HUDEP-2 (cell line): ENCODE measurements around the gene ZNF436.

ENCODE experiments used
- DNase-seq, 76 experiments: peaks; one replicate each; lab custom pipeline; 2025; ENCODE audit not compliant: unreplicated experiment in 76 of 76; lab: John Stamatoyannopoulos, UW

ZNF436 gene

DNA sequence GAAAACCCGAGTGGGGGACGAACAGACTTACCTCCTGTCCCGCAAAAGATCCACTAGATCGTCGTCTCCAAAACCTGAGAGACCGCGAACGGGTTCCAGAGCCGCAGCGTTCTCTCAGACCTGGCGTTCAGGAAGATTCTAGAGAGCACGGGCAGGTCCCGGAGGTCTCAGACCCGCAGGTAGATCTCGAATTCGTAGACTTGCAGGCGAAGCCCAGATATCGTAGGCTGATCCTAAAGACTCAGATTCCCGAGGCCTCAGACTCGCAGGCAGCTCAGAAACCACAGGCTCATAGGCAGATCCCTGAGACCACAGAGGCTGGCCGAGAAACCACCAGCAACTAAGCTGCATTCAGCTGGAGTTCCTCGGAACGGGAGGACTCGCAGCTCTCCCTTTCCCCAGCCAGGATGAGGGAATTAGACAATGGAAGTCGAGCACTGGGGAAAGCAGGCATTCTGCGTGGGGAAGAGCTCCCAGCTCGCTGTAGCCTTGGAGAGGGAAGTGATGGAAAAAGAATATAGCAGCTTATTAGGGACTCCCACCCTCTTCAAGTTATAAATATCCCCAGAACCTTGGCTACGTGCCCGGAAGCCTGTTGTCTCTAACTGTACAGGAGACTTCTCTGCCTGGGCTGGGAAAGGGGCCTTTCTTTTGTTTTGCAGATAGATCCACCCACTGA lies at the start of gene ZNF436:
ZNF436 (minus strand) TSS at position 502 of the 679 bp plus-strand sequence. CDS start 1,831 bp downstream, outside the sequence.
- DNase-seq: peak in 66 of 76 experiments; percentile 10 to 75 (median 52)

GRCh38 chr1:23419180-23419579 lies 49.5 kb upstream of the ZNF436 start:
- DNase-seq: no peak

DNA sequence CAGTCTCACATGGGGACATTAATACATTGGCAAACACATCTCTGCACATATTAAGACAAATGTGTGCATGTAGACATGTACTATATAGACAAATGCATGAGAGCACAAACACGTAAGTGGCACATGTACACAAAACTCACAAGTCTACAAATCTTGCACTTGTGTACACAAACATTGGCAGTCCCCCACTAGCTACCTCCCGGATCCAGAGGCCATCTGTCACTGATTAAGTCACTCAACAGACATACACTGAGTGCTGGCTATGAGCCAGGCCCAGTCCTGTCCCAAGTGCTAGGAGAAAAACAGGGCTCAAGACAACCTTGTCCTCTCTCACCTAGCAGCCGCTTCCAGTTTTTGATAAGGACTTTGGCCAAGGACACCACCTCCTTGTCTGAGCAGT lies 47.9 kb upstream of the ZNF436 start:
- DNase-seq: peak in 46 of 76 experiments; percentile 3 to 60 (median 24)

DNA sequence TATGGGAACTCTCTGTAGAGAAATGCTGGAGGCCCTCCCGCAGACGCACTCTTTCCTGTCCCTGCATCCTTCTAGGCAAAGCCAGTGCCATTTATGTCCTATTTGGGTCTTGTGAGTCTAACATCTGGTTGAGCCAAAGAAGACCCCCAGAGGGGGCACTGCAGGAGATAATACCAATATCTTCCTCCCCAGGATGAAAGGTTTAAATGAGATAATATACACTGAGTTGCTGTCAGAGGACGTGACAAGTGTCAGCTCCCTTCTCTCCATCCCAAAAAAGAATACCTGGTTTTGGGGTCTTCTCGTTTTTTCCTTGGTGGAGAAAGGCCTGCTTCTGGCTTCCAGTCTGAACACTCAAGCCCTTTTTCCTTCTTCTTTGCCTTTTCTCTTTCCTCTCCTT lies 47.3 kb upstream of the ZNF436 start:
- DNase-seq: no peak

DNA sequence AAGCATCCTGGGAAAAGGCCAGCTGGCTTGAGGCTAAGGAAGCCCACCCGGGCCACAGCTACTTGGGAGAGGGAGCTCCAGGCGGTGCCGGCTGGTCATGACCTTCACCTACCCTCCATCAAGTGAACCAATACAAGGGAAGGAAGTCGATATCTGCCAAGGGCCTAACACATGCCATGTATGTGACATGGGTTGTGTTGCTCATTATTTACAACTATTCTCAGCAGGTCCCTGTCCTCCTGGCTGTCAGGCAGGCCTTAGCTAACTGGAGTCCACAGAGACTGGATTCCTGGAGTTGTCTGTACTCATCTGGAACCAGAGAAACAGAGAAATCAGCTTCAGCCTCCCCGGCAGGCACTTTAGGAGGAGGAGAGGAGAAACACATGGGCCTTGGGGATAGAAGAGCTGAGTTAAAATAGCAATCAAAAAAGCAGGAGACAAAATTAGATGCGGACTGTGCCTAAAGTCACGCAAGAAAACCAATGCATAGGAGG lies 39.2 kb upstream of the ZNF436 start:
- no peak for DNase-seq

- DNase-seq: no peak
These were observed 37.5 kb upstream of the ZNF436 start for GRCh38 chr1:23407016-23407630.

DNA sequence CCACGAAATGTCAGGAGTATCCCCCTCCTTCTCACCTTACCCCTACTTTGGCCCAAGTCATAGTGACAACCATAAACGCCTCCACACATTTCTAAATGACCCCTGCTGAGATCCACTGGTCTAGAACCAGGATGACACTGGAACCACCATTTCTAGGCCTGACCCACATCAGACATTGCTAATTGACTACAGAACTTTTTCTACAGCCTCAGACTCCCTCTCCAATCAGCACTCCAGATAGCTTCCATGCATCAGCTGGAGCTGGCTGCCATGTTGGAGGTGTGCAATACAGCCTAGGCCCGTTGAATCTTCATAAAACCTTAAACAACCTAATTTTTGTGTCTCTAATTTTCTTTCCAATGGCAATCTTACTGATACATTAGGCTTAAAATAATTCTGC lies 36.3 kb upstream of the ZNF436 start:
- no peak for DNase-seq

- DNase-seq: peak in 75 of 76 experiments; percentile 70 to 94 (median 88)
These were observed 34.3 kb upstream of the ZNF436 start for GRCh38 chr1:23403735-23404486.

GRCh38 chr1:23403355-23403734 lies 33.7 kb upstream of the ZNF436 start:
- no peak for DNase-seq

DNA sequence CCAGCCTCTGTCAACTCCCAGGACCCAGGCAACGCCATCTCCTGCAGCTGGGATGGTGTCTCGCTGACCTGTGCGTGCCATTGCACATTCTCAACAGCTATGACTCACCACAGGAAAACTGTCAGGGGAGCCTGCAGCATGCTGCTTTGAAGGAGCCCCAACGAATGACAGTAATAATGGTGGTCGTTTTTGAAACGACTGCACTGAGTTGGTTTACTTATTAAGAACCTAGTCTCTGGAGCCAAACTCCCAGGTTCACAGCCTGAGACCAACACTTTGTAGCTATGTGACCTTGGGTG lies 33.4 kb upstream of the ZNF436 start:
- DNase-seq: no peak

- DNase-seq: no peak
These were observed 32.8 kb upstream of the ZNF436 start for GRCh38 chr1:23402286-23403037.

DNA sequence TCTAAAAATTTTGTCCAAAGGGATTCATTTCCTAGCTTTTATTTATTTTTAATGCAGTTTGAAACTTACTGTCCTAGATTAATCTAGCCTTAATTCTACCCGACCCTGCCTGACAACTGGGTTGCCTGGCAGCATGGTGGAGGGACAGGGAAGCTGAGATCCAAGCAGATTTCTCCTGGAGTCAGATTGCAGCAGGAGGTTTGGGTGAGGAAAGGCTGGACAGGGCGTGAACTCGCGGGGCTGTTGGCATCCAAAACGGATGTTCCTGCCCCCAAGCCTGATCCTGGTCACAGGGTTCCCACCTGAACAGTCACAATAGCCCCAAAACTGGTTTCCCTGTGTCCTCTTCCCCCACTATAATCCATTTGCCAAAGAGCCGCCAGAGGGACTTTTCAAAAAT lies 31.7 kb upstream of the ZNF436 start:
- DNase-seq: no peak

DNA sequence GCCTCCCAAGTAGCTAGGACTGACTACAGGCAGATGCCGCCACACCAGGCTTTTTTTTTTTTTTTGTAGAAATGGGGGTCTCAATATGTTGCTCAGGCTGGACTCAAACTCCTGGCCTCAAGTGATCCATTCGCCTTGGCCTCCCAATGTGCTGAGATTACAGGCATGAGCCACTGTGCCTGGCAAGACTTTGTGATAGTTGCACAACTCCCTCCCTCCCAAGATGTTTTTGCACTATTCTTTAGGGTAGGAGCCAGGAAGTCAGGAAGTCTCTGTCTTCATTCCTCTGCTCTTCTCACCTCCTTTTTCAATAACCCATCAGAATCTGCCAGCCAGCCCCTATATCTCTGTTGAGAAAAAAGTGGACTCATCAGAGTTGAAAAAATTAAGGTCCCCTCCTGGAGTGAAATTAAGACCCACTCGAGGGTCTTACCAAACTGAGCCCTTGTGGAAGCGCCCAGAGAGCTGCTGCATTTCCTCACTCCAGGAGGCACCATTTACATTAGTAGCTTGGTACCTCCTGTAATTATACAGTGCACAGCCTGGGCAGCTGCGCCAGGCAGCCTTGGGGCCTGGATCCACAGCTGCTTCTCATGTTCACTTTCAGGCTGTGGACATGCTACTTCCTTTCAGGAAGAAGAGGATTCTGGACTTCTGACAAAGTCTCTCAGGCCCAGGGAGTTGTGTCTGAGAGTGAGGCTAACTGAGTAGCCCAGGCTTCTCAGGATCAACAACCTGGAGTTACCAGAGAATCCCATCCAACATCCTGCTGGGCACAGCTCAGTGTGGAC lies 30.9 kb upstream of the ZNF436 start:
- DNase-seq: no peak

- DNase-seq: no peak
These were observed 29.6 kb upstream of the ZNF436 start for GRCh38 chr1:23399229-23399628.

GRCh38 chr1:23397908-23398307 lies 28.3 kb upstream of the ZNF436 start:
- DNase-seq: no peak

GRCh38 chr1:23396380-23396779 lies 26.7 kb upstream of the ZNF436 start:
- no peak for DNase-seq

DNA sequence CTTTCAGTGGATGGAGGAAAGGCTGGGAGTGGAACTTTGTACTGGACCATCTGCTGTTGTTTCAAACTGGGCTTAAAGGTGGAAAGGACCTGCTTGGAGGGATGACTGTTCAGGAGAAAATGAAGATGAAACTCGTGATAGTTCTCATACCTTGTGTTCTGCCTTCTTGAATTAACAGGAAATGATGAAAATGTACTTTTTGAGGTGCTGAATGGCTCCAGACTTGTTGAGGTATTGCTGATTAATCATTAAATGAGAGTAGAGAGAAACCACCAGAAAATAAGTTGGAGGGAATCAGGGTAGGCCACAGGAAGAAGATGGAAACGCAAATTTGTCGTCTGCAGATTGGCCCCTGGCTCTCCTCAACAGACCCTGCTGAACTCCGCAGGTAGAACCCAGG lies 26.2 kb upstream of the ZNF436 start:
- no peak for DNase-seq

DNA sequence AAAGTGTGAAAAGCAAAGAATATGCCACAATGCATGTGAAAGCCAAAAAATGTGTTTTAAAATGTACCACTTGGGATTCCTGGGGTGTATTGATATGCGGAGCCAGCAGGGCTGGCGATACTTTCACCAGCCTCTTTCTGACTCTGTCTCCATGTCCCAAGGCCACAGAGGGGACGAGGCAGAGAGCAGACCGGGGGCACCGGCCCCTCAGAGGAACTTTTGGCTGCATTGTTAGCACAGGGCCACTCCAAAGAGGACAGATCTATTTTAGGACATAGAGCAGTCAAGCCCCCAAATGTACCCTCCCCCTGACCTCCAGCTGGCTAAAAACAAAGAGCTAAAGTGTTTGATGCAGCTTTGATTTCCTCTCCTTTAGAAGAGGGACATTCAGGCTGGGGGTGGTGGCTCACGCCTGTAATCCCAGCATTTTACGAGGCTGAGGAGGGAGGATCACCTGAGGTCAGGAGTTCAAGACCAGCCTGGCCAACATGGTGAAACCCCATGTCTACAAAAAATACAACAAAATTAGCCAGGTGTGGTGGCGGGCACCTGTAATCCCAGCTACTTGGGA lies 25.6 kb upstream of the ZNF436 start:
- no peak for DNase-seq

GRCh38 chr1:23394684-23395083 lies 25.0 kb upstream of the ZNF436 start:
- DNase-seq: no peak

DNA sequence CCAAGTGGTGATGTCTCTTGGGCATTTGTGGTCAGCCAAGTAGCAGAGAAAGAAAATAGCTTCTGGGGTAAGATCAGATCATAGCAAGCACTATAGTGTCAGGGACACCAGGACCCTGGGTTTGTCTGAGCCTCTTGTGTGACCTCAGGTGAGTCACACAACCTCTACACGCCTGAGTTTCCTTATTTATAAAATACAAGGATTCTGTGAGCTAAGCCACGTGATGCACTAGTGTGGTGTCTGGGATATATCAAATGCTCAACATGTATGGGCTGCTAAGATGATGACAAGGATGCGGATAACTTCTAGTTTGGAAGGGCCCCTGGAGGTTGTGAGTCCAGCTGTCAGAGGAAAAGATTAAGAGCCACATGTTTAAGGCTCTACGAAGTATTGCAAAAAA lies 24.5 kb upstream of the ZNF436 start:
- DNase-seq: no peak
